ENCODE results near the gene ROCK2.

The ROCK2 gene

GRCh38 chr2:11344342-11344955 is at the start of gene ROCK2:
TSS of gene ROCK2 (minus strand) at chr2:11344636. CDS start at chr2:11344136, 500 bp downstream.
- DNase-seq: peak; percentile 3 to 93 (median 76)

DNA sequence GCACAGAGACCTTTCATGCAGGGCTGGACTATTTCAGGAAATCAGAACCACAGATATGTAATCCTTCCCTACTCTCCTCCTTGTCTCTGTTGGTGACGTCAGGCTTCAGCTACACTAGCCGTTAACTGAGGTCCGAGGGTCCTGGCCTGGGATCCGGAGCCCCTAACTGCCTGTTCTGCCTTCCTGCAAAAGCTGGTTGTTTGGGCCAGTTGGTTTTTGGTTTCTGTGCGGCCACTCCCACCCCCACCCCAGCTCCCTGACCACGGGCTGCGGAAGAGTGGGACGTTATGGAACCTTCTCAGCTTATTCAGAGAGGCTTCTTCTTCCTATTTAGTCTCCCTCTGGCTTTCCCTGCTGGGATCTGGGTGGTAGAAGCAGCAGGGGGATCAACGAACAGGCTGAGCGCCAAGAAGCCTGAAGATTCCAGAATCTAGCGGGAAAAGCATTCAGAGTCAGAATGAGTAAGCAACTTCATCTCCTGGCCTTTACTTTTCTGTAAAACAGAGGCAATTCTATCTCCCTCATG is 49.3 kb upstream of the ROCK2 start:
- no peak for DNase-seq

DNA sequence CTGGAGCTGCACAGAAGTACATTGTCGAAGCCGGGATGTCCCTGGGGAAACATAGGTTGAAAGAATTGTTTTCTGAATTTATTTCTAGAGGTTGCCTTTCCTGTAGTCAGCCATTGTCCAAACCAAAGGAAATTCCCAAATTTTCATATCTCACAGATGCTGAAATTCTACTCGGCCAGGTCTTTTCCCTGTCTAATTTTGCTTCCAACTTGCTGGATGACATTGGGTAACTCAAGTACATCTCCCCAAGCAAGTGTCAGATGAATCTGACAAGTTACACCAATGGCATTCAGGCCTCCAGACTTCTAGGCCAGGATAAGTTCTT is 47.5 kb upstream of the ROCK2 start:
- no peak for DNase-seq

DNA sequence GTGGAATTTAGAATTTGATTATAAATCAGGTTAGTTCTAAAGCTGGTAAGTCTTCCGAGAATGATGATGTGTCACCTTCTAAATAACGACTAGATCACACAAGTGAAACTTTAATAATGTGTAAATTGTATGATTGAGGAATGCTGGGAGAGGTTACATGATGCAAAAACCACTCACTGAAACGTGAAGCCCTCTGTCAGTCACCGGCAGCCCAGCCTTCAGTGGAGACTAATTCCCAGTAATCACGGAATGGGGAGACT is 45.9 kb upstream of the ROCK2 start:
- DNase-seq: no peak

DNA sequence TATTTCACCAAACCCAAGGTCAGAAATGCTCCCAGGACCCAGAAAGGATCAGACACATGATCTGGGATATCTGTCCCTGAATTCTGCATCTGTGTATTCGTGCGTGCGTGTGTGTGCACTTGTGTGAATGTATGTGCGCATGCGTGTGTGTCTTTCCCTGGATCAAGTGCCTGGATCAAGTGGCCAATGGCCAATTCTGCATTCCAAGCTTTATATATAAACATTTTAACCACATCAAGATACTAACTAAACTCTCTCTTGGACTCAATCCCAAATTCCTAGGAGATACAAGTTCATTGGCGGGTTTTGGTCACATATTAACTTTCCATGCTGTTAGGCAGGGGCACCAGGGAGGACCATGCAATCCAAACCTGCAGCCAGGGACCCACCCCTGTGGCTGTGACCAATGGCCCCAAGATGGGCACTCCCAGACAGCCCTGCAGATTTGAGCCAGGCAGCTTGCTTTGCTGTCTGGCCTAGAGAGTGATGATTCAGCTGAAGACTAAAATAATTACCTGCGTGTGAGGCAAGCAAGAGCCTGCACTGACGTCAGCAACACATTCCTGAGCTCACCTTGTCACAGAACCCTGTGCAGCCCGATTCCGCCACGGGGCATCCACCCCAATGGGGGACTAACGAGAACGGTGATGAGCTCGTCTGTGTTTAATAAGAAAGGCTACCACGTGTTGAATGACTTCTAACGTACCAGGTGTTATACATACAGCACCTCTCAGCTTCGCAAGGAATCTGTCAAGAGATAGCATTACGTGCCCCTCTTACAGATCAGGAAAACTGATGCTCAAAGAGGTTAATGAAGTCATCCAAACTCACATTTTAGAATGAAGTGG is 45.3 kb upstream of the ROCK2 start:
- DNase-seq: no peak

DNA sequence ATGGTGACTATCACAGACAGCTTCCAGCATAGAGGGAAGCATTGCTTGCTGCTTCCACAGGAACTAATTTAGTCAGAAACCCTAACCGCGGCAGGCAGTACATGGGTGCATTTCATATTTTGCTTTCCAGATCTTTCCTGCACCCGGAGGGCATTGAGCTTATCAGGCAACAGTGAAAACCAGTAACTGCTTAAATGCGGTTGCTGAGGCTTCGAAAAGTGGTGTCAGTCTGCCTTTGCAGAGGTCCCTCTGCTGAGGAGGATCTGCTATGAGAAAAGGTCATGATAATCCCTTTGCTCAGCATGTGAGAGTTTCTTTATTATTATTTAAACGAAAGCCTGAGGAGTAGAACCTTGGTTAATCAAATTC is 44.6 kb upstream of the ROCK2 start:
- DNase-seq: no peak

- no peak for DNase-seq
Observed at GRCh38 chr2:11388262-11389051, 44.0 kb upstream of the ROCK2 start.

GRCh38 chr2:11387843-11388242 is 43.4 kb upstream of the ROCK2 start:
- DNase-seq: no peak

DNA sequence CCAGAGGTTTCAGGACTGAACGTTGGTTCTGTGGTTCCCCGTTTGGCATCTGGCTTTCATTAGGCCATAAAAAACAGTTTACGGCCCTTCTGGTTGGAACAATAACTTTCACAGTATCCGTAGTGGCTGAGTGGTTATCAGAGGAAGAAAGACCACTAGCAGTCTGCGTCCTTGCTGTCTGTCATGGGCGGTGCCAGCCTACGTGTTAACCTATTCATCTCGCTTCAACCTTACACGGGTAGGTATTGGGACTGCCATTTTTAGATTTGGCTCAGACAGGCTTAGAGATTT is 42.6 kb upstream of the ROCK2 start:
- DNase-seq: no peak

GRCh38 chr2:11385847-11386246 is 41.4 kb upstream of the ROCK2 start:
- no peak for DNase-seq

DNA sequence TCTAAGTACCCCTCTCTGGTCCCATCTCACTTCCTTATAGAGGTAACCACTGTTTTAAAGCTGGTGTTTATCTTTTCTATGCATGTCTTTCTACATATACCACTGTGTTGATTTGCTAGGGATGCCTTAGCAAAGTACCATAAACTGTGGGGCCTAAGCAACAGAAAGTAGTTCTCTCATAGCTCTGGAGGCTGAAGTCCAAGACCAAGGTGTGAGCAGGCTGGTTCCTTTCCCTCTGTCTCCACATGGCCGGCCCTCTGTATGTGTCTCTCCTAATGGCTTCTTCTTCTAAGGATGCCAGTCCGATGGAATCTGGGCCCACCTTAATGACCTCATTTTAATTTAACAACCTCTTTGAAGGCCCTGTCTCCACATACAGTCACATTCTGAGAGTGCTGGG is 40.8 kb upstream of the ROCK2 start:
- no peak for DNase-seq

DNA sequence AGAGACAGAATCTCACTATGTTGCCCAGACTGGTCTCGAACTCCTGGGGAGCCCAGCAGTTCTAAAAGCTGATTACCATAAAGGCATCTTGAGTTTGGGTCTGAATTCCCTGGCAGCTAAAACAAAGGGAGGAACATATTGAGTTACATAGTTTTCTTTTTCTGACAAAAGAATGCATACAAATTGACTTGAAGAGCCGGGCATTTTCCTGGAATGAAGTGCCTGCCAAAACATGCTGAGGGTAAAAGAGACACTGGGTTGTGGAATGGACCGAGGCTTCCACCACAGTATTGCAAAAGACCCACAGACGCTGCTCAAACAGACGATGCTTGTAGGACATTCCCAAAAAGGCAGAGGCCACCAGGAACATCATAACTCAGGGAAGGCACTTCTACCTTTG is 35.1 kb upstream of the ROCK2 start:
- no peak for DNase-seq

GRCh38 chr2:11377928-11378545 is 33.6 kb upstream of the ROCK2 start:
- DNase-seq: peak in 1 of 14 donors; percentile 60

GRCh38 chr2:11376071-11376470 is 31.6 kb upstream of the ROCK2 start:
- no peak for DNase-seq

GRCh38 chr2:11375689-11376027 is 31.2 kb upstream of the ROCK2 start:
- DNase-seq: no peak

- peak in 1 of 14 donors; percentile 58 for DNase-seq
Observed at GRCh38 chr2:11375025-11375688, 30.7 kb upstream of the ROCK2 start.

GRCh38 chr2:11373096-11373495 is 28.7 kb upstream of the ROCK2 start:
- DNase-seq: no peak

- no peak for DNase-seq
Observed at GRCh38 chr2:11371092-11371937, 26.9 kb upstream of the ROCK2 start.

- no peak for DNase-seq
Observed at GRCh38 chr2:11370377-11371091, 26.1 kb upstream of the ROCK2 start.

DNA sequence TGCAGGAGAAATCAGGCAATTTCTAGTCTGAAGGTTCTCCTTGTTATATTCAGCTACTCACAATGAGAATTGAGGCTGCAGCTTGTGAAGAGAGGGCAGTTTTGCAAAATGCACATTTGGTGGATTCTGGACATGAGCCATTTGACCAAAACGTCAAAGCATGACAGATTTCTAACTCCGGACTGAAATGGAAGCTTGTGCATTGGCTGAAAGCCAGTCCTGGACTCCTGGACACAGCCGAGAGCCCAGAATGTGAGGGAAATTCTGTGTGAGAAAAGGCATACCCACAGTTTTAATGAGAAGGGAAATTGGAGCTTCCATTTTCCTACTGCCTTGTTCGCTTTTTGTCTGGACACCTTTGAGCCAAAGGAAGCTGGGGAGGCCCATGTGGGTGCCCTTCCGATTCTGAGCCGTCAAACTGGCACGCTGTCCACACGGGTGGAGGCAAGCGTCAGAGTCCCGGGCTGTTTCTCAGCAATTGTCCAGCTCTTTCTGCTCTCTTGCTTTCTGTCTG is 23.7 kb upstream of the ROCK2 start:
- peak in 12 of 14 donors; percentile 1 to 93 (median 30) for DNase-seq

- DNase-seq: no peak
Observed at GRCh38 chr2:11367170-11367730, 22.8 kb upstream of the ROCK2 start.
